ENCODE data around the gene NFKBIE. TPM values are rescaled to one million over a fixed set of nuclear protein-coding genes. Genes with fewer than 3 reads are reported as not detected.

The NFKBIE gene
- total RNA-seq, 2 experiments from 2014 or later = 22.7 to 24.8 TPM

GRCh38 chr6:44301782-44302564 lies 36.6 kb upstream of the NFKBIE start:
- no peak for DNase-seq
- H3K4me3 Mint-ChIP-seq = no peak overlapping the region
- H3K27me3 Mint-ChIP-seq = peaks cover 9% of the 10 kb centered on the region
- H3K27ac Mint-ChIP-seq = no peak overlapping the region
- H3K4me1 Mint-ChIP-seq = peaks cover 6% of the 10 kb centered on the region
- H3K36me3 Mint-ChIP-seq = peaks cover 21% of the 10 kb centered on the region
- H3K9me3 Mint-ChIP-seq = no peaks in the 10 kb centered on the region

- Mint-ChIP-seq H3K27ac (no peak overlapping the region), H3K4me3 (no peak overlapping the region), H3K36me3 (peaks cover 21% of the 10 kb centered on the region), H3K9me3 (no peaks in the 10 kb centered on the region), H3K27me3 (peaks cover 18% of the 10 kb centered on the region), H3K4me1 (peaks cover 6% of the 10 kb centered on the region)
- DNase-seq = no peak
Observed at GRCh38 chr6:44301106-44301505, 35.8 kb upstream of the NFKBIE start.

- H3K4me3 Mint-ChIP-seq = no peak overlapping the region
- DNase-seq = no peak
- H3K36me3 Mint-ChIP-seq = peaks cover 19% of the 10 kb centered on the region
Observed at GRCh38 chr6:44300292-44300823, 35.0 kb upstream of the NFKBIE start.

GRCh38 chr6:44298864-44299263 lies 33.5 kb upstream of the NFKBIE start:
- H3K9me3 Mint-ChIP-seq = no peaks in the 10 kb centered on the region
- no peak for DNase-seq
- H3K27ac Mint-ChIP-seq = peak overlapping the region; percentile 3
- peaks cover 6% of the 10 kb centered on the region for H3K4me1 Mint-ChIP-seq
- peaks cover 38% of the 10 kb centered on the region for H3K27me3 Mint-ChIP-seq
- H3K4me3 Mint-ChIP-seq = no peak overlapping the region
- peaks cover 18% of the 10 kb centered on the region for H3K36me3 Mint-ChIP-seq

More at GRCh38 chr6:44300292-44300823, 35.0 kb upstream of the NFKBIE start:
- peaks cover 6% of the 10 kb centered on the region for H3K4me1 Mint-ChIP-seq
- no peak overlapping the region for H3K27ac Mint-ChIP-seq
- no peaks in the 10 kb centered on the region for H3K9me3 Mint-ChIP-seq
- H3K27me3 Mint-ChIP-seq = peaks cover 23% of the 10 kb centered on the region

GRCh38 chr6:44298055-44298803 lies 32.9 kb upstream of the NFKBIE start:
- no peak for DNase-seq
- H3K4me1 Mint-ChIP-seq = peaks cover 6% of the 10 kb centered on the region
- peaks cover 16% of the 10 kb centered on the region for H3K36me3 Mint-ChIP-seq
- no peaks in the 10 kb centered on the region for H3K9me3 Mint-ChIP-seq
- peak overlapping the region; percentile 58 for H3K4me3 Mint-ChIP-seq
- no peak overlapping the region for H3K27ac Mint-ChIP-seq
- H3K27me3 Mint-ChIP-seq = peaks cover 44% of the 10 kb centered on the region

GRCh38 chr6:44297063-44298038 lies 32.0 kb upstream of the NFKBIE start:
- peak; percentile 63 for DNase-seq
- peaks cover 53% of the 10 kb centered on the region for H3K27me3 Mint-ChIP-seq
- peak overlapping the region; percentile 58 for H3K4me3 Mint-ChIP-seq
- peaks cover 16% of the 10 kb centered on the region for H3K36me3 Mint-ChIP-seq
- no peak overlapping the region for H3K27ac Mint-ChIP-seq
- peaks cover 6% of the 10 kb centered on the region for H3K4me1 Mint-ChIP-seq
- no peaks in the 10 kb centered on the region for H3K9me3 Mint-ChIP-seq

GRCh38 chr6:44294832-44295791 lies 29.8 kb upstream of the NFKBIE start:
- no peak overlapping the region for H3K4me3 Mint-ChIP-seq
- DNase-seq = no peak
- H3K27me3 Mint-ChIP-seq = peaks cover 72% of the 10 kb centered on the region
- H3K27ac Mint-ChIP-seq = no peak overlapping the region
- peaks cover 5% of the 10 kb centered on the region for H3K36me3 Mint-ChIP-seq
- no peaks in the 10 kb centered on the region for H3K9me3 Mint-ChIP-seq
- peaks cover 6% of the 10 kb centered on the region for H3K4me1 Mint-ChIP-seq

GRCh38 chr6:44292661-44293365 lies 27.5 kb upstream of the NFKBIE start:
- Mint-ChIP-seq H3K27me3 (peaks cover 77% of the 10 kb centered on the region), H3K4me1 (peaks cover 1% of the 10 kb centered on the region), H3K9me3 (no peaks in the 10 kb centered on the region), H3K36me3 (no peaks in the 10 kb centered on the region), H3K27ac (no peak overlapping the region), H3K4me3 (no peak overlapping the region)
- DNase-seq = no peak

GRCh38 chr6:44291841-44292240 lies 26.5 kb upstream of the NFKBIE start:
- H3K9me3 Mint-ChIP-seq = no peaks in the 10 kb centered on the region
- no peak for DNase-seq

GRCh38 chr6:44289726-44290260 lies 24.4 kb upstream of the NFKBIE start:
- DNase-seq = no peak
- no peak overlapping the region for H3K4me3 Mint-ChIP-seq
- H3K4me1 Mint-ChIP-seq = no peaks in the 10 kb centered on the region
- H3K36me3 Mint-ChIP-seq = no peaks in the 10 kb centered on the region
- H3K9me3 Mint-ChIP-seq = no peaks in the 10 kb centered on the region
- no peak overlapping the region for H3K27ac Mint-ChIP-seq
- peaks cover 73% of the 10 kb centered on the region for H3K27me3 Mint-ChIP-seq

More at GRCh38 chr6:44291841-44292240, 26.5 kb upstream of the NFKBIE start:
- H3K4me3 Mint-ChIP-seq = no peak overlapping the region
- H3K36me3 Mint-ChIP-seq = no peaks in the 10 kb centered on the region
- H3K4me1 Mint-ChIP-seq = no peaks in the 10 kb centered on the region
- H3K27ac Mint-ChIP-seq = no peak overlapping the region
- peaks cover 80% of the 10 kb centered on the region for H3K27me3 Mint-ChIP-seq

- H3K9me3 Mint-ChIP-seq = no peaks in the 10 kb centered on the region
- H3K4me3 Mint-ChIP-seq = no peak overlapping the region
- H3K27ac Mint-ChIP-seq = no peak overlapping the region
- no peak for DNase-seq
- no peaks in the 10 kb centered on the region for H3K4me1 Mint-ChIP-seq
- H3K36me3 Mint-ChIP-seq = no peaks in the 10 kb centered on the region
- H3K27me3 Mint-ChIP-seq = peaks cover 49% of the 10 kb centered on the region
Observed at GRCh38 chr6:44286747-44287146, 21.4 kb upstream of the NFKBIE start.

GRCh38 chr6:44286285-44286565 lies 20.9 kb upstream of the NFKBIE start:
- H3K27me3 Mint-ChIP-seq = peaks cover 44% of the 10 kb centered on the region

More at GRCh38 chr6:44286285-44286565, 20.9 kb upstream of the NFKBIE start:
- no peaks in the 10 kb centered on the region for H3K36me3 Mint-ChIP-seq
- no peak for DNase-seq
- no peaks in the 10 kb centered on the region for H3K9me3 Mint-ChIP-seq
- H3K4me3 Mint-ChIP-seq = no peak overlapping the region
- no peak overlapping the region for H3K27ac Mint-ChIP-seq
- H3K4me1 Mint-ChIP-seq = no peaks in the 10 kb centered on the region
